Measurements from ENCODE around the gene FAM53A.

FAM53A gene

DNA sequence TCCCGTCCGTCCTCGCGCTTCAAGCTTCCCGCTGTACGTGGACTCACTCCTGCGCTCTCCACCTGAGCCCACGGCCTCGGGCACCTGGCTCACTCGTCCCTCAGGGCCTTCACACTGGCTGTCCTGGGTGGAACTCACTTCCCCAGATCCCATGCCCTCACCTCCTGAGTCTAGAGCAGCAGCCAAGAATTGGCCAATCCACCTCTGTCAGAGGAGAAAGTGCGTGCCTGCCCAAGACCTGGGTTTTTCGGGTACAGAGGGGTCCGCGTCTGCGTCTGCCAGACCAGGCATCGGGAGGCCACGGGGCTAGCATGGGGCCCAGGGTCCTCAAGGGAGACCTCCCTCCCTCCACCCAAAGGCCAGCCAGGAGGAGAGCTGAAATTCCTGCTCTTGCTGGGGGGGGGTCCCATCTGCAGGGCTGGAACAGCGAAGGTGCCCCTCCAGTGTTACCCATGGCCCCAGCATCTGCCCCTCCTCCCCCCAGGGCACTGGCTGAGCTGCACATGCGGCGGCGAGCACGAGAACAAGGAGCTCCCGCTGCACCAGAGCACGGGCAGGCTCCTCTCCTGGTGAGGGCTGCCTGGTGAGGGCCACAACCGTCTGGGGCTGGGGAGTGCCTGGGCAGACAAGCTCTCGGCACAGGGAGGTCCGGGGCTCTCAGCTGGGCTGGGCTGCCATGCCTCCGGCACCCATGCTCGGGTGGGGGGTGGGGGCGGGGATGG is 47.5 kb downstream of the FAM53A start:
- ATAC-seq (ENCODE audit: low read depth): no peak
- Histone ChIP-seq H3K9me3 (ENCODE audit: severe bottlenecking) (no peaks in the 10 kb centered on the region), H3K27ac (ENCODE audit: poor library complexity, severe bottlenecking) (no peak overlapping the region), H3K4me3 (ENCODE audit: severe bottlenecking) (no peak overlapping the region), H3K36me3 (ENCODE audit: low read depth) (no peaks in the 10 kb centered on the region), H3K27me3 (ENCODE audit: insufficient read depth, poor library complexity, severe bottlenecking) (no peaks in the 10 kb centered on the region), H3K4me1 (ENCODE audit: insufficient read depth, poor library complexity, severe bottlenecking) (no peaks in the 10 kb centered on the region)
- DNase-seq (ENCODE audit: low spot score): no peak
- TF ChIP-seq, protein P1, sequence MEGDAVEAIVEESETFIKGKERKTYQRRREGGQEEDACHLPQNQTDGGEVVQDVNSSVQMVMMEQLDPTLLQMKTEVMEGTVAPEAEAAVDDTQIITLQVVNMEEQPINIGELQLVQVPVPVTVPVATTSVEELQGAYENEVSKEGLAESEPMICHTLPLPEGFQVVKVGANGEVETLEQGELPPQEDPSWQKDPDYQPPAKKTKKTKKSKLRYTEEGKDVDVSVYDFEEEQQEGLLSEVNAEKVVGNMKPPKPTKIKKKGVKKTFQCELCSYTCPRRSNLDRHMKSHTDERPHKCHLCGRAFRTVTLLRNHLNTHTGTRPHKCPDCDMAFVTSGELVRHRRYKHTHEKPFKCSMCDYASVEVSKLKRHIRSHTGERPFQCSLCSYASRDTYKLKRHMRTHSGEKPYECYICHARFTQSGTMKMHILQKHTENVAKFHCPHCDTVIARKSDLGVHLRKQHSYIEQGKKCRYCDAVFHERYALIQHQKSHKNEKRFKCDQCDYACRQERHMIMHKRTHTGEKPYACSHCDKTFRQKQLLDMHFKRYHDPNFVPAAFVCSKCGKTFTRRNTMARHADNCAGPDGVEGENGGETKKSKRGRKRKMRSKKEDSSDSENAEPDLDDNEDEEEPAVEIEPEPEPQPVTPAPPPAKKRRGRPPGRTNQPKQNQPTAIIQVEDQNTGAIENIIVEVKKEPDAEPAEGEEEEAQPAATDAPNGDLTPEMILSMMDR (IDR thresholded peaks at IDR 0.05; ENCODE audit: poor library complexity, severe bottlenecking): no peak

DNA sequence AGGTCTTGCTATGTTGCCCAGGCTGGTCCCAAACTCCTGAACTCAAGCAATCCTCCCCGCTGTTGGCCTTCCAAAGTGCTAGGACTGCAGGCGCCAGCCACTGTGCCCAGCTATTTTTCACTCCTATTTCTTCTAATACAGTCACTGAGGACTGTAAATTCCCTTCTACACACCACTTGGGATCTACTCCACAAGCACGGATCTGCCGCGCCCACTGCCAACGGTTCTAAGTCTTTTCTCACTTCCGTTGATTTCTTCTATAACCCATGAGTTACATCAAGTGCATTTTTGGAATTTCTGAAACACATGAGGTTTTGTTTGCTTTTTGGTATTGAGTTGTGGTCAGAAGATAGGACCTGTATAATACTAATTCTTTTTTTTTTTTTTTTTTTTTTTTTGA is 48.6 kb downstream of the FAM53A start:
- H3K27ac ChIP-seq (ENCODE audit: poor library complexity, severe bottlenecking): no peak overlapping the region
- H3K27me3 ChIP-seq (ENCODE audit: insufficient read depth, poor library complexity, severe bottlenecking): no peaks in the 10 kb centered on the region
- TF ChIP-seq, protein P1 (IDR thresholded peaks at IDR 0.05; ENCODE audit: poor library complexity, severe bottlenecking): no peak
- no peaks in the 10 kb centered on the region for H3K36me3 ChIP-seq (ENCODE audit: low read depth)
- no peak for ATAC-seq (ENCODE audit: low read depth)
- H3K4me1 ChIP-seq (ENCODE audit: insufficient read depth, poor library complexity, severe bottlenecking): no peaks in the 10 kb centered on the region
- no peaks in the 10 kb centered on the region for H3K9me3 ChIP-seq (ENCODE audit: severe bottlenecking)
- no peak overlapping the region for H3K4me3 ChIP-seq (ENCODE audit: severe bottlenecking)
- no peak for DNase-seq (ENCODE audit: low spot score)

DNA sequence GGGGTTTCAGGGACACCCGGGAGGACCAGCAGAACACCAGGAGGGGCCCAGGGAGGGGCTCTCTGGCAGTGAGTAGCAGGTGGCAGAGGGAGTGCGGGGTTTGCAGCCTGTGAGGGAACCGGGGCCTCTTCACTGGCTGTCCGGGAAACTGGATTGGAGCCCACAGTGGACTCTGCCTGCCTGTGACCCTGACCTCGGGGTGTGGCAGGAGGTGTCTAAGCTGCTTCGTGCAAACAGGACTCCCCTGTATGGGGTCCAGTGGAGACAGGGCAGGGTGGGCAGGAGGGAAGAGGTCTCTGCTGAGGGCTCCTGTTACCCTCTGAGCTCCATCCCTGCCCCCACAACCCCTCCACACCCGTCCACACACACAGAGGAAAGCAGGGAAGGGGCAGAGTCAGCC is 50.1 kb downstream of the FAM53A start:
- H3K27me3 ChIP-seq (ENCODE audit: insufficient read depth, poor library complexity, severe bottlenecking): no peaks in the 10 kb centered on the region
- H3K36me3 ChIP-seq (ENCODE audit: low read depth): no peaks in the 10 kb centered on the region
- no peak overlapping the region for H3K27ac ChIP-seq (ENCODE audit: poor library complexity, severe bottlenecking)
- no peaks in the 10 kb centered on the region for H3K9me3 ChIP-seq (ENCODE audit: severe bottlenecking)
- no peak for DNase-seq (ENCODE audit: low spot score)
- TF ChIP-seq, protein P1 (IDR thresholded peaks at IDR 0.05; ENCODE audit: poor library complexity, severe bottlenecking): no peak
- H3K4me1 ChIP-seq (ENCODE audit: insufficient read depth, poor library complexity, severe bottlenecking): no peaks in the 10 kb centered on the region
- no peak for ATAC-seq (ENCODE audit: low read depth)
- no peak overlapping the region for H3K4me3 ChIP-seq (ENCODE audit: severe bottlenecking)

- ATAC-seq (ENCODE audit: low read depth) (no peak), DNase-seq (ENCODE audit: low spot score) (no peak)
- TF ChIP-seq, protein P1 (IDR thresholded peaks at IDR 0.05; ENCODE audit: poor library complexity, severe bottlenecking): no peak
- Histone ChIP-seq H3K4me1 (ENCODE audit: insufficient read depth, poor library complexity, severe bottlenecking) (no peaks in the 10 kb centered on the region), H3K27ac (ENCODE audit: poor library complexity, severe bottlenecking) (no peak overlapping the region), H3K36me3 (ENCODE audit: low read depth) (no peaks in the 10 kb centered on the region), H3K27me3 (ENCODE audit: insufficient read depth, poor library complexity, severe bottlenecking) (no peaks in the 10 kb centered on the region), H3K4me3 (ENCODE audit: severe bottlenecking) (no peak overlapping the region), H3K9me3 (ENCODE audit: severe bottlenecking) (no peaks in the 10 kb centered on the region)
Observed at GRCh38 chr4:1632109-1633104, 51.7 kb downstream of the FAM53A start.

All from RWPE2 (cell line).